Measurements from ENCODE around the gene CFAP46.
"Not testable (repeated sequence)": the region's sequence is repeated elsewhere in the genome, so short reads cannot be mapped to it uniquely, and the experiment has no call there.

CFAP46 gene

DNA sequence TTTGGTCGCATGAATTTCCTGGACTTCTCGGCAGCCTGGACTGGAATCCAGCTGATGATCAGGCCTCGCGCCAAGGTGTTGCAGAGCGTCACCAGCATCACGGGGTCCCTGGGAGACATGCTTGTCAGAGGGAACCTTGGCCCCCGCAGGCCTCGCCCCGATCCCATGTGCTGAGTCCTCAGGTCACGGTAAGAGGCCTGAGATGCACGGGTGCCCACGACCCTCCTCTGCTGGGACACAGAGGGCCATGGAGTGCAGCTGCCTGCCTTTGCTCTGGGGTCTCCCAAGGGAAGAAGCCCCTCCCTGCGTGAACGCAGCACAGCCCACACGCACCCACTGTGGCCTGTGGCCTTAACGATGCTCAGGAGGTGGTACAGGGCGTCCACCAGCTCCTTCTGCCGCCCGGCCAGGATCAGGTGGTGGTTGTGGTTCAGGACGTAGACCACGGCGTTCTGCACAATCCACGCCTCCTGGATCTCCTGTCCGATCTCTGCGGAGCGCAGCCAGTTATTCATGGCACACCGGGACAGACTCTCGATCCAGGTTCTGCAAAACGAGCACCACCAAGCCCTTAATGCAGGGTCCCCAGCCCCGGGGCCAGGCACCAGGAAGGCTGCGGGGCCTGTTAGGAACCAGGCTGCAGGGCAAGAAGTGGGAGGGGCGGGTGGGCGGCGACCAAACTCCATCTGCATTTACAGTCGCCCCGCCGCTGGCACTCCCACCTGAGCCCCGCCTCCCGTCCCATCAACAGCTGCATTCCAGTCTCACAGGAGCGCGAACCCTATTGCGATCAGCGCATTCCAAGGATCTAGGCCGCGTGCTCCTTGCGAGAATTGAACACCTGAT lies 29.4 kb downstream of the CFAP46 start:
- no peak for DNase-seq

DNA sequence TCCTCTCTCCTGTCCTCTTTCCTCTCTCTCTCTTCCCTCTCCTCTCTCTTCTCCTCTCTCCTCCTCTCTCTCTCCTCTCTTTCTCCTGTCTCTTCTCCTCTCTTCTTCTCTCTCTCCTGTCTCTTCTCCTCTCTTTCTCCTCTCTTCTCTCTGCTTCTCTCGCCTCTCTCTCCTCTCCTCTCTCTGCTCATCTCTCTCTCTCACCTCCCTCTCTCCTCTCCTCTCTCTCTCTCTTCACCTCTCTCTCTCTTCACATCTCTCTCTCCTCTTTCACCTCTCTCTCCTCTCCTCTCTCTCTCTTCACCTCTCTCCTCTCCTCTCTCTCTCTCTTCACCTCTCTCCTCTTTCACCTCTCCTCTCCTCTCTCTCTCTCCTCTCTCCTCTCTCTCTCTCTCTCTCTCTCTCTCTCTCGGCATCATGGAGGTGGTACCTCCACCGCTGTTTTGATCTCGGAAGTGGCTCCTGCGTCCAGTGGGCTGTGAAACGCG lies 30.1 kb downstream of the CFAP46 start:
- DNase-seq: no peak

DNA sequence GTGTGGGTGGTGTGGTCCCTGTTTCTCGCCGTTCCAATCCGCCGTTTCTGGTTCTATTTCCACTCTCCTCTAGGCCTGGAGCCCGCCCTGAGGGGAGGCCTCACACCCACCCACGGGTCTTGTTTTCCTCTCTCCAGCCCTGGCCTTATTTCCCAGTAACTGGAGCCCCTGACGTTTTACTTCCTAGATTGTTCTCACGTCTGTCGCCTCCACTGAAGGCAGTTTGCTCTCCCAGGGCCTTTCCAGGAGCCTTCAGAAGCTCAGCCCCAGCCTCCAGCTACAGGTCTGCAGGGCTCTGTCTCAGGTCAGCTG lies 30.6 kb downstream of the CFAP46 start:
- DNase-seq: no peak

DNA sequence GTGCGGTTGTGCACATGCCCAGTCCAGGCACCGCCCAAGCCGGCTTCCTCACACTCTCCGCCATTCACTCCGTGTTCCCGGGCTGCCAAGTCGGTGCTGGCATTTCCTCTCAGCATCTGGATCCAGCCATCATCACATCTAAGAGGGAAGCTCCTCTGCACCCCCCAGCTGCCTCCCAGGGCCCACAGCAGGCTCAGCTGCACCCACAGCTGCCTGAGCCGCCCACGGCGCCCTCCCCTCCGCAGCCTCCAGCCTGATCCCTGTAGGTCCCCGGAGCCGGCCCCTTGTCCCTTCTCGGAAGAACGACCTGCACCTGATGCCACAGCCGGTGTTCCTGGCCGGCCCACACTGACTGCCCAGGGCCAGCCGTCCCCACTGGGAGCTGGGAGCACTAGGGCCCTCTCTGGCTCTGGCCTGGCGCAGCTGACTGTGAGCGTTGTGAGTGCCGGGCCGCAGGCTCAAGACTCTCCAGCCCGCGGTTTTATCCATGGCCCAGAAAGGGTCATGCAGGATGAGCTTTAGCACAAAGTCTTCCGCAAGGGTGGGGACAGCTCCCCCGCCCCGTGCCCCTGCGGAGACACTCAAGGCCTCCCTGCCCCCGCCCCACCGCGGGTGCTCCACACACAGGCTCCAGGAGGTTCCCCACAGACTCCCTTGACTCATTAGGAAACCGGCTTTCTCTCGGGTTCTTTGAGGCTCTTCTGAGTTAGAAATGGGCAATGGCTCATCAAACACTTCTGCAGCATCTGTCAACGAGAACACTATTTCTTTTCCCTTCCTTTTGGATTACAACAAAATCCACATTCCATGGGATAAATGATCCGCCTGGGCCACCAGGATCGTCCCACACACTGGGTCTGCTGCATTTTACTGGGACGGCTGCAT lies 31.2 kb downstream of the CFAP46 start:
- DNase-seq: no peak

DNA sequence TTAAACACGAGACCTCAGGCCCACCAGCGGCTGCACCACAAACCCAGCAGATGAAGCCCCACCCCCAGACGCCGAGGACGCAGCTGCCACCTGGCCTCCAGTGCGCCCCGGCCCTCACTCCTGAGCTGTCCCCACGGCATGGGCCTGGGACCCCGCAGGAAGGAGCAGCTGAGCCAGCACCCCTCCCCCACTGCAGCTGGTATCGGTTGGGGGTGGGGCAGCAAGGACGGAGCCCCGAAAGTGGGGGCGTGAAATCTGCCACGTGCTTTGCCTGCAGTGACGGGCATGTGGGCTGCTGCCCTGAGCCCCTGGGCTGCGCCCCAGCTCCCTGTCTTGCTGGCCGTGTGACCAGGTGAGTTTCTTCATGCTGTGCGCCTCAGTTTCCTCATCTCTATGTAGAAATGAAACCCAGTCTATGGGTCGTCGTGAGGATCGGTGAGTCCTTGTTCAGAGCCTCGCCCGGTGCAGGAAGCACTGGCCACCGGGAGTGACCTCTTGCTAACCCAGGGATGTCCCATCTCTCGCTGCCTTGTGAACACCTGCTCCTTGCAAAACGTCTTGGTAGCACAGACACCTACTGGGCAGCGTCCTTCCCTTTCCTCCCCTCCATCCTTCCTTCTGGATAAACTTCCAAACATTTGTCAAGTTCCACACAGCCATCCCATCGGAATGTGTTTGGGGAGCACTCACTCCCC lies 32.0 kb downstream of the CFAP46 start:
- DNase-seq: no peak

DNA sequence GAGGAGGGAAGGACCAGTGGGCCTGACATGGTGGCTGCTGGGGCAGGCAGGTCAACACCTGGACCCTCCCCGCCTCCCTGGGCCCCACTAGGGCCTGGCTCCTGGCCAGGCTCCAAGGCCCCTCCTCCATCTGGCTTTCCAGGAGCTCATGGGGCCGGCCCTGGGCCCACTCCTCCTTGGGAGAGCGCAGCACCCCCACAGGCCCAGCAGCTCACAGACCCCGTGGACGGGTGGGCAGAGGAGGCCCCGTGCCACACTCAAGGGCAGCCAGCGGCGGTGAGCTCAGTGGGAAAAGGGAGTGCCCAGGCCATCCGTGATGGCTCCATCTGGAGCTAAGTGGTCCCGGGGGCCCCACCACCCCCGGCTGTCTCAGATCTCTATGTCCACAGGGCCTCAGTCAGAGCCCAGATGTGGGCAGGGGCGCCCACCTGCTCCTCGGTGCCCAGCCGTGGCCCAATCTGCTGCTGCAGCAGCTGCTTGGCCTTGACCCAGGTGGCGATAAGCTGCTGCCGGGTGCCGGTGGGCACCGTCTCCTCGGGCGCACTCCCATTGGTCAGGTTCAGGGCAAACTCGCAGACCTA lies 32.8 kb downstream of the CFAP46 start:
- no peak for DNase-seq

DNA sequence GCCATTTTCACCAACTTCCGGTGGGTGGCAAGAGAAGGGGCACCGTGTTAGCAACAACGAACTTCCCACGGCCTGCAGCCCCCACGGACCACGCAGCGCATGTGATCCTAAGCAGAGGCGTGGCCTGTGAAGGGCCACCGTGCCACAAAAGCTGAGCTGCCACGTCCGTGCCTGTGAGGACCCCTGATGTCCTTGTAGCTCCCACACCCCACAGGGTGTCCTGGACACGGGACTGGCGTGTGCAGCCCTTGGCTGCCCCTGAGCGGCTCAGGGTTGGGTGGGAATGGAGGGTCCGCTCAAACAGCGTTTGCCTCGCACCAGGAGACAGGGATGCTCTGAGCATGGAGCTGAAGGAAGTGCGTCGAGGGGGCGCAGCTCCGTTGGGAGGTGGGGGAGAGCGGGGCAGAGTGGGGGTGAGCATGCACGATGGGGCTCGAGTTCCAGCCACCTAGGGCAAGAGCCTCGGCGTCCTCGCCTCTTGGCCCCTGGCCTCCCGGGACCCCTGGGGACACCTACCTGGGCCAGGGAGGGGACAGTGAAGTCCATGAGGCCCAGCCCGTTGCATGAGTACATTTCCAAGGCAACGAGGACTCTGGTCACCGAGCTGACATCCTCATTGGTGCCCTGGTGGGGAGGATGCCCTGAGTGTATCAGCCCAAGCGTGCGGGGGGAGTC lies 33.6 kb downstream of the CFAP46 start:
- DNase-seq: no peak

DNA sequence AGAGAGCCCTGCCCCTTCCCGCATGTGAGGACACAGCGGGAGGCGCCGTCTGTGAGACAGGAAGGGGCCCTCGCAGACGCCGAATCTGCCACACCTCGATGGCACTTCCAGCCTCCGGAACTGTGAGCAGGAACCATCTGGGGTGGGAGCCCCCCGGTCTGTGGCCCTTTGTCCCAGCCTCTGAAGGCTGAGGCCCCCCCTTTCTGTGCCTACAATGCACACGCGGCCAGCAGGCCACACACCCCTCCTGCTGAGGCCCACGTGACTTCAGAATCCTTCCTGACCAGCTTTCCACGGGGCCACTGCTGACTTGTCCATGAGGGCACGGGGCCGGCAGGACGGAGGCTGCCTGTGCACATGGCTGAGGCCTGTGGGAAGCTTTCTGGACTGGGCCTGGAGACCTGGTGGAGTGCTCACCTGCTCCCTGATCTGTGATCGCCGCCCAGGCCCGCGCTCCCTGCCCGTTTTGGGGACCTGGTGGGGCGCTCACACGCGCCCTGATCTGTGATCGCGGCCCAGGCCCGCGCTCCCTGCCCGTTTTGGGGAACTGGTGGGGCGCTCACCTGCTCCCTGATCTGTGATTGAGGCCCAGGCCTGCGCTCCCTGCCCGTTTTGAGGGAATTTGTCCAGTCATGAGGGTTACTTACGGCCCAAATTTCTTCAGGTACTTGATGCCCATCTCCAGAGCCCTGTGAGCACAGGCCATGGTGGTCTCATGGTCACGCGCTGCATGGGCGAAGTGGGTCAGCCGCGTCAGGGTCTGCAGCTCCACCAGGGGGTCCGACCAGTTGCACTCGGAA lies 34.3 kb downstream of the CFAP46 start:
- DNase-seq: no peak

DNA sequence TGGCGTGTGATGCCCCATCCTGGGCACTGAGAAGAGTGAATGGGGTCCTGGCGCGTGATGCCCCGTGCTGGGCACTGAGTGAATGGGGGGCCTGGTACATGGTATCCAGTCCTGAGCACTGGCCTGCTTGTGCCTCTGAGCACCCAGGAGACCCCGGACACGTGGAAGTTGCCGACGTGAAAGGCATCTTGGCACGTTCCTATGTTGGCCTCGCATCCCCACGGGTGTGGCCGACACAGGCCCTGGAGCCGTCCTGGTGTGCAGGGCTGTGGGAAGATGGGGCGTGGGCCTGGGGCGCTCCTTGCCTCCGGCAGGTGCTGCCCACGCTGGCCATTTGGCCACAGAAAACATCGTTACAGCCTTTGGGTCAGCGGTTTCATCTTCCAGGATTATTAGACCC lies 35.5 kb downstream of the CFAP46 start:
- no peak for DNase-seq

DNA sequence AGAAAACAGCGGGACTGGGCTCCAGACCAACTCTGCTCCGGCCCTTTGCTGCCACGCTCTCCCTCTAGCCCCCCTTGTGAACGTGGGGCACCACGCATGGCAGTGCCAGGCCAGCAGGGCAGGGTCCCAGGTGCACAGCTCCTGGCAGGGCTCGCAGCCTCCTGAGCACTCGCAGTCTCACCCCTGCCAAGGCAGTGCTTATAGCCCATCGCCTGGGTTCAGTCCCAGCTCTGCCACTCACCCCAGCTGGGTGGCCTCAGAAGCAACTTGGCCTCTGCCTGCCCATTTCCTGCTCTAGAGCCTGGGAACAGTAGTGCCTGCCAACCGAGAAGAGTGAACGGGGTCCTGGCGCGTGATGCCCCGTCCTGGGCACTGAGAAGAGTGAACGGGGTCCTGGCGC lies 36.3 kb downstream of the CFAP46 start:
- DNase-seq: no peak

DNA sequence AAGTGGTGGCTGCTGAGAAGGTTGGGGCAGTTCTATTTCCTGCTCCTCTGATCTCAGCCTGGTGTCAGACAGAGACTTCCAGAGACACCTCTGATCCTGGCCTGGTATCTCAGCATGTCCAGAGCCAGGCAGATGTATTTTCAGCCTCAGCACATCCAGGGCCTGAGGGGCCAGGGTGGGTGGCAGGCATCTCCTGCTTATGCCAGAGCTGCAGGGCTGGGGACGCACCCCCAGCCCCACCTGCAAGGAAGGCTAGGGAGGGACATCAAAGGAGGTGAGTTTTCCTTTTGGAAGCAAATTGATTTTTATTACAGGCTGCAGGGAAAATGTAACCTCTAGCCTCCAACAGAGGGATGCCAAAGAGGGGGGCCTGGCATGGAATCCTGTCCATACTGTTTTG lies 36.7 kb downstream of the CFAP46 start:
- no peak for DNase-seq

DNA sequence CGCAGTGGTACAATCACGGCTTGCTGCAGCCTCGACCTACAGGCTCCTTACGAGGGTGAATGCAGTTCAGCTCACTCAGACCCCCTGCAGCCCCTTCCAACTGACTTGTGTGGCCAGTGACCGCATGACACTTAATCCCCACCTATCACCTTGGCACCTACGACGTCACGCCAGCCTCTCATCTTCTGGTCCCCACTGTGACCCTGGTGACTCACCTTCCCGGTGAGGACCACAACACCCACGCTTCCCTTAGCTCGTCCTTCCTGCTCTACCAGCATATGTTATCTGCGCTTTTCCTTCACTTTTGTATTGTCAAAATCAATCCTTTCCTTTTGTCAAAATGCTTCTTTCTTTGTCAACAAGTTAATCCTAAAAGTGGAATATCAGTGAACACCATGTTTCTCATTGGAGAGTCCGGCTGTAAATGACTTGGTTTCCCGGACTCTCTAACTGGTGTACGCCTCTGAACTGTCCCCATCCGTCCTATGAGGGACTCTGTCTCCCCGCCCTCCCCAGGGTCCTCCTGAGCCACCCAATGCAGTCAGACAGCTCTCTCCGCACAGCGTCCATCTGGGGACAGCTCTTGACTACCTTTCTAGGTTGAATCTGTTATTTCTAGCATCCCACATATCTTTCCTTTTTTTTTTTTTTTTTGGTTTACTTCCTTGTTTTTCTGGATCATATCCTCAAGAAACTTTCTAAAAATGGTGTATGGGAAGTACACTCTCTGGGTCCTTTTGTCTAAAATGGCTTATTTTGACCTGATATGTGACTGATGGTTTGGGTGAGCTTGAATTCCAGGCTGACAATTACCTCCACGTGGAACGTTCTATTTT lies 37.3 kb downstream of the CFAP46 start:
- no peak for DNase-seq

DNA sequence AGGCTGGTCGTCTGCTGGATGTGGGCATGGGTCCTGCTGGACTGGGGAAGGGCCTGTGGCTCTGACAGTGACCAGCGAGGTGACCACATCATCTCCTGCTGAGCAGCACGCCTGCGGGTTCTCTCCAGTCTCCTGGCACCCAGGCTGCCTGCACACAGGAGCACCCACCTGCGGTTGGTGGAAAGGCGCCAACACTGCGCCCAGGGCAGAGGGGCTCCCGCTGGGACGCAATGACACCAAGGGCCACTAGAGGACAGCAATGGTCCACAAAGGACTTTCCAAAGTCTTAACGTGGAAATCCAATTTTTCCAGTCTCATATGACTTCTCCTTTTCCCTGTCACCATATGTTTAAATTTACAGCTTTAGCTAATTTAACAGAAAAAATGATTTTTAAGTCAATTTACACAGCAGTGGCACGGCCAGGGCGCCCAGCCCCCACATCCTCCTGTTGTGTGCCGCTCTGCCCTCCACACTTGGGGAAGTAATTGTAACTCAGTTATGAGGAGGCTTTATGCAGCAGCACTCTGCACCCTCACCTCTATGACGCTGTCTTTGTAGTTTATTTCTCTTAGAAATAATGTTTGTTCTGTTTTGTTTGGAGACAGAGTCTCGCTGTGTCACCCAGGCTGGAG lies 38.1 kb downstream of the CFAP46 start:
- DNase-seq: peak; percentile 27

DNA sequence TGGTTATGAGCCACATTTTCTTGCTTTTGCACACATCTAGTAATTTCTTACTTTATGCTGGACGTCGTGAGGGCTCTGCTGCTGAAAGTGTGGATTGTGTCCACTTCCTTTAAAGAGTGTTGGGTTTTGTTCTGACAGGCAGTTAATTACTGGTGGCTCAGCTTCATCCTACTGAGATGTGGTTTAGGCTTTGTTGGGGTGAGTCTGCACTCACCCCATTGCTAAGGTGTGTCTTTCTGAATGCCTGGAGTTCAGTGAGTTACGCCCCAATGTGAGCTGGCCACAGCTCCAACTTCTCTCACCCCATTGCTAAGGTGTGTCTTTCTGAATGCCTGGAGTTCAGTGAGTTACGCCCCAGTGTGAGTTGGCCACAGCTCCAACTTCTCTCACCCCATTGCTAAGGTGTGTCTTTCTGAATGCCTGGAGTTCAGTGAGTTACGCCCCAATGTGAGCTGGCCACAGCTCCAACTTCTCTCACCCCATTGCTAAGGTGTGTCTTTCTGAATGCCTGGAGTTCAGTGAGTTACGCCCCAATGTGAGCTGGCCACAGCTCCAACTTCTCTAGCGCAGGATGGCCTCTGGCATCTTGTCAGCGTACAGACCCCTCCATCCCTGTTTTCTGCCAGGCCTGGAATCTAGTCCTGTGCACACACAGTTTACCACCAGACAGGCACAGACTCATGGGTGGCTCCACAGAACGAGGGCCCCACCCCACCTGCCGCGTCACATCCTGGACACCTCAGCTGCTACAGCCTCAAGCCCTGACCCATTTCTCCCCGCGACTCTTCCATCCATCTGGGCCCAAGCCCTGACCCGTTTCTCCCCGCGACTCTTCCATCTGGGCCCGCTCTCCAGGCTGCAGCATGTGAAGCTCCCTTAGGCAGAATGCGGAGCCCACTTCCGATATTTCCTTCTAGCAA lies 39.5 kb downstream of the CFAP46 start:
- DNase-seq: not testable (repeated sequence)

DNA sequence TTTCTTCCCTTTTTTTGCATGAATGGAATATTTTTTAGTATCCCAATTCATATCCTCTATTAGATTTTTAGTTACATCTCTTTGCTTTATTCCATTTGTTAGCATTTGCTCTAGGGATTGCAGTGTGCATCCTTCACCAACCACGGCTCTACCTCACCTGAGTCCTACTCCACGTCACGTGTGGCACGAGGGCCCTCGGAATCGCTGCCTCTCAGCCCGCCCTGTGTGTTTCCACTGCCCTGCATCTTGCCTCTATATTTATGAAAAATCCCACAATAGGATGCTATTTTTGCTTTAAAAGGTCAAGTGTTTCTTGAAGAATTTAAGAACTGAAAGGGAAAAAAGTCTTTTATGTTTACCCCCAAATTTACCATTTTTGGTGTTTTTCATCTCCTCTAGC lies 41.0 kb downstream of the CFAP46 start:
- no peak for DNase-seq

DNA sequence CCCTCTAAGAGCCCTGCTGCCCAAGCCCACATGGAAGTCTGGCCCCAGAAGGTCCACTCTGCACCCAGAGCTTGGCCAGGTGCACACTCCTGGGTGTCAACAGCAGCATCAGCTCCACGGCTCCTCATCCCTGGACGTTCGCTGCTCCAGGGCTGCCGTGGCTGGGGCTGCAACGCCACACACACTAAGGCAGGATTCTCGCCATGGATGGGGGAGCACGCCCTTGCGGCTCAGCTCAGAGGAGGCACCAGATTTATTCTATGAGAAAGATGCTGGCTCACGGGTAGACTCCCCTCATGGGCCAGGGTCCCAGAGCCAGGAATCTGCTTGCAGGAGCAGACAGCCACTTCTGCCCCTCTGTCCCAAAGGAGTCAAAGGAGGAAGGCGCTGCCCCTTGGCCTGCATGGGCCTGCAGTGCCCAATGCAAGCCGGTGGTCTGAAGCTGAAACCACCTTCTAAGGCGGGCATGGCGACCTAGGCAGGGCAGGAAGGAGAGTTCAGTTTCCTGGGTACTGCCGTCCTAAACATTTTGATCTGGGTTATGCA lies 42.1 kb downstream of the CFAP46 start:
- DNase-seq: no peak

DNA sequence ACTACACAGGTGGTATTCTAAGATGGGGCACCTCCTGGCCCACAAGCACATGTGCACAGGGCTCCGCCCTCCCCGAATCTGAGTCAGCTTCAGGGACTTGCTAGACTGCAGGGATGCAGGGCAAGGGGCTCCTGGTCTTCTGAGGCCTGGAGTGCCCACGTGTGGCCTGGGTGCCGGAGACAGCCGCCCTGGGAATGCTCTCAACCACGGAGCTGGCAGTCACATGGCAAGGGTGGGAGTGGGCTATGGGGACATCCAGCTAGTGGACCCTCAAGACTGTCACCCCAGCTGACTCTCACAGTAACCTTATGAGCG lies 42.7 kb downstream of the CFAP46 start:
- no peak for DNase-seq

DNA sequence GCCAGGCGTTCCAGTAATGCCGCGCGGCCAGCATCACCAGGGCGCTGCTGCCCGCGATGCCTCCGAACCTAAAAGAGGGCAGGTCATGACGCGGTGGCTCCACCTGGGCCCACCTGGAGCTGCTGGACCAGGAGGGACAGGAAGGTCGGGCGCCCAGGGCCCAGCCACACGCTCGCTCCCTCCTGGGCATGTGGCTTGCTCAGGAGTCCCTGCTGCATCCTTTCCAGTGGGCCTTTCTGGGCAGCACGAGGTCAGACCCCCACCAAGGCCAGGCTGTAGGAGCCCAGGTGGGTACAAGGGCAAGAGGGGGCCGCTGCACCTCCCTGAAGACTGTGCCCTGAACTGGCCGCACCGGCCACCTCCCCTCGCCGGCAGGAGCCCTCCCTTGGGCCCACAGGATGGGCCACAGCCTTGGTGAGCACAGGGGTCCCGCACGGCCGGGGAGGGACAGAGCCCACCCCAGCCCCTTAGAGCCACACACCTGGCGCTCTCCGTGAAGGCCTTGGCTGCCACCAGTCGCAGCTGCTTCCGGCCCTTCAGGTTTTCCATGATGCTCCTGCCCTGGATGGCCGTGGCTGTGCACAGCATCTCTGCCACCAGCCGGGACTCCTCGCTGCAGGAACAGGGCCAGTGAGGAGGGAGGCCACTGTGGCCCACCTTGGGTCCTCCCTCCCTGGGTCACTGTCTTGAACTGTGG lies 43.2 kb downstream of the CFAP46 start:
- DNase-seq: no peak
